Measurements from ENCODE around the gene PDX1.

The PDX1 gene

DNA sequence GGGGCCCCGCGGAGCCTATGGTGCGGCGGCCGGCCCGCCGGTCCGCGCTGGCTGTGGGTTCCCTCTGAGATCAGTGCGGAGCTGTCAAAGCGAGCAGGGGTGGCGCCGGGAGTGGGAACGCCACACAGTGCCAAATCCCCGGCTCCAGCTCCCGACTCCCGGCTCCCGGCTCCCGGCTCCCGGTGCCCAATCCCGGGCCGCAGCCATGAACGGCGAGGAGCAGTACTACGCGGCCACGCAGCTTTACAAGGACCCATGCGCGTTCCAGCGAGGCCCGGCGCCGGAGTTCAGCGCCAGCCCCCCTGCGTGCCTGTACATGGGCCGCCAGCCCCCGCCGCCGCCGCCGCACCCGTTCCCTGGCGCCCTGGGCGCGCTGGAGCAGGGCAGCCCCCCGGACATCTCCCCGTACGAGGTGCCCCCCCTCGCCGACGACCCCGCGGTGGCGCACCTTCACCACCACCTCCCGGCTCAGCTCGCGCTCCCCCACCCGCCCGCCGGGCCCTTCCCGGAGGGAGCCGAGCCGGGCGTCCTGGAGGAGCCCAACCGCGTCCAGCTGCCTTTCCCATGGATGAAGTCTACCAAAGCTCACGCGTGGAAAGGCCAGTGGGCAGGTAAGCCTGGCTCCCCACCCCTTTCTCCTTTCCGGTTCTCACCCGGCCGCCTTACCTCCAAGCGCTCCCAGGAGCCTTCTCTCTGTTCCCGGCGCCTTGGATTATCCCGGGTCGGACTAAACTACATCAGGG, at the start of gene PDX1:
Gene PDX1 (plus strand): TSS at position 67 of the 743 bp plus-strand sequence. CDS start 139 bp downstream, at position 206.
- no peak for DNase-seq

GRCh38 chr13:27878274-27878673, 41.5 kb upstream of the PDX1 start:
- no peak for DNase-seq

GRCh38 chr13:27889471-27889870, 30.3 kb upstream of the PDX1 start:
- DNase-seq = no peak

DNA sequence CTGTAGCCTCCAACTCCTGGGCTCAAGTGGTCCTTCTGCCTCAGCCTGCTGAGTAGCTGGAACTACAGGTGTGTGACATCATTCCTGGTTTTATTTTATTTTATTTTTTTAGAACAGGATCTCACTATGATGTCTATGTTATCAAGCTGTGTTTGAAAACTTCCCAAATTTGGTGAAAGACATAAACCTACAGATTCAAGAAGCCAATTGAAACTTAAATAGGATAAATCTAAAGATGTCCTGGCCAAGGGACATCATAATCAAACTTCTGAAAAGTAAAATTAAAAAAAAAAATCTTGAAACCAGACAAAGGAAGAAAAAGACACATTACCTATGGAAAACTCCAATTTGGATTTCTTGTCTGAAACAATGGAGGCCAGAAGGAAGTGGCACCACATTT, 23.1 kb upstream of the PDX1 start:
- no peak for DNase-seq

DNA sequence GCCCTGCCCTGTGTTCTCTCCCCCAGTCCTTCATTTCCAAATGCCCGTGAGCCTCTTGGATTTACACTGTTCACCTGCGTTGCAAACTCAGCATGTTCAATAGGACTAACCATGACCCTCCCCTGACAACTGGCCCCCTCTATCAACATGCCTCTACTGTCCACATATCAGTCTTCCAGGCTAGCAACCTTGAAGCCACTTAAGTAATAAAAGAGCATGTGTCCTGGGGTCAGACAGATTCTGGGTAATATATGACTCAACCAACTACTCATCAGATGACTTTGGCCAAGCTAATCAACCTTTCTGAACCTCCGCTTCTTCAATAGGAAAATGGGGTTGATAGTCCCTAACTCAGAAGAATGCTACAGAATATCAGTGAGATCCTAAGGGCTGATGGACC, 15.1 kb upstream of the PDX1 start:
- DNase-seq = no peak

- DNase-seq = no peak
Measured at GRCh38 chr13:27905650-27906049, 14.2 kb upstream of the PDX1 start.

DNA sequence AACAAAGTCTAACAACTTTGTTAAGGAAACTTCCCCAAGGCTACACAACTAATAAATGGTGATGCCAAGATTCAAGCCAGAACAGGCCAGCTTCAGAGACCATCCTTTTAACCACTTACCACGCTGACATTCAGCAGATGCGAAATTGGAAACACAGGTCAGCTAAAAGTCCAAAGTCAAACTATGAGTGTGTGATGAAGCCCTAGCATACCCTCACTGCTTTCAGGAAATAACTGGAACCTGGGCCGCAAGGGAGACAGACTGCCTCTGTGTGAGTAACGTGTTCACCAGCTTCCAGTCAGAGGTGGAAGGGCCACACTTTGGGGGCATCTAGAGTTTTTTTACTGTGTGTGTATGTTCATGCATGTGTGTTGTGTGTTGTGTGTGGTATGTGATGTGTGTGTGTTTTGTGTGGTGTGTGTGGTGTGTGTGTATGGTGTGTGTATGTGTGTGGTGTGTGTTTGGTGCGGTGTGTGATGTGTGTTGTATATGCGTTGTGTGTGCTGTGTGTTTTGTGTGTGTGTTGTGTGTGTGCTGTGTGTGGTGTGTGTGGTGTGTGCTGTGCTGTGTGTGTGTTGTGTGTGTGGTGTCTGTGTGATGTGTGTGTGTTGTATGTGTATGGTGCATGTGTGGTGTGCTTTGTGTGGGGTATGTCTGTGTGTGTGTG, 12.5 kb upstream of the PDX1 start:
- no peak for DNase-seq

GRCh38 chr13:27909378-27909777, 10.4 kb upstream of the PDX1 start:
- no peak for DNase-seq

GRCh38 chr13:27911521-27911920, 8.3 kb upstream of the PDX1 start:
- DNase-seq = no peak

DNA sequence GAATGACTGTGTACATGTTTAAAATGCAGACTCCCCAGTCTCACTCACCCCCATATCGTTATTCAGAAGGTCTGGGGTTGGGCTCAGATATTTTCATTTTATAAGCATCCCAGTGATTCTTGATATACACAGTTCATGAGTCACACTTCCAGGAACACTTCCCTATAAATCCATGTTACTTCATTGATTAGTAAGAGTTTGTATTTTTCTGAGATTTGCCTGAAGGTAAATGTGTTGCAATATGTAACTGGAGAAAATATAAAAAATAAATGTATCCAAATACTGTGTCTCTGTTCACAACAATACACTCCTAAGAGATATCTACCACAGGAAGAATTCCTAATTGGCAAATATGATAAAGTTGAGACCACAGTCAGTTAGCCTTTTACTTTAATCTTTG, 6.6 kb upstream of the PDX1 start:
- DNase-seq = no peak

DNA sequence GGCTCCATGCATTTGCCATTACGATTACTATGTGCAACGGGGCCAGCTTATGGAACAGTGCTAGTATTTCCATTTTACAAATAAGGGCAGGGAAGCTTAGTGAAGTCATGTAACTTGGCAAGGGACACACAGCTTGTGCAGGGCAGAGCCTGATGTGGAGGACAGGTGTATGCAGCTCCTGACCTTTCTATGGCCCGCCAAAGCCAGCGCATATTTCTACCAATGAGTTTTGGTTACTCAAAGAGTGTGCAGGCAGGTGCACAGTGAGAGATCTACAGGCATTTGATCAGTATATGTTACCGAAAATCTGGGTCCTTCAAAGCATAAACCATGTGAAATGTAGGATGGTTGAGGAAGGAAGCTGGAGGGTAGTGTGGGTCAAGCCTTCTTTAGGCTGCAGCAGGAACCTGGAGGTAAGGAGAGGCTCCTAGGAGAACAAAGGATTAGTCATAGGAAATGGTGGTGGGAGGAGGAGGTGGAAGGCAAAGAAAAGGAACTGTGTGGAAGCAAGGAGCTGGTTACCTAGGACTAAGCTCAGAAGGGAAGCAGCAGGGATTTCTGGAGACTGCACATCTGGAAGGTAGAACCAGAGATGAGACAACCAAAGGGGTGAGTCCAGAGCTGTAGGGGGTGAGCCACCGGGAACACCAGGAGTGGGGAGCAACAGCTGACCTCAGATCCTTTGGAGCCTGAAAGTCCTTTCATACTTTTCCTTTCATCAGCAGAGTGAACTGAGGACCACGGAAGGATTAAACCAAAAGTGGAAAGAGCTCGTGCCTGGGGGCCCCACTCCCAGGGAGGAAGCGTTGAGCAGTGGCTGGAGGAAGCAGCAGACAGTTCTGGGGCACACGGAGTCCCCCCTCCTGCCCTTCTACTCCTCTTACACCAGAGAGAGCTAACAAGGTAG, 4.2 kb upstream of the PDX1 start:
- DNase-seq = no peak

- no peak for DNase-seq
Measured at GRCh38 chr13:27917121-27917947, 2.5 kb upstream of the PDX1 start.

DNA sequence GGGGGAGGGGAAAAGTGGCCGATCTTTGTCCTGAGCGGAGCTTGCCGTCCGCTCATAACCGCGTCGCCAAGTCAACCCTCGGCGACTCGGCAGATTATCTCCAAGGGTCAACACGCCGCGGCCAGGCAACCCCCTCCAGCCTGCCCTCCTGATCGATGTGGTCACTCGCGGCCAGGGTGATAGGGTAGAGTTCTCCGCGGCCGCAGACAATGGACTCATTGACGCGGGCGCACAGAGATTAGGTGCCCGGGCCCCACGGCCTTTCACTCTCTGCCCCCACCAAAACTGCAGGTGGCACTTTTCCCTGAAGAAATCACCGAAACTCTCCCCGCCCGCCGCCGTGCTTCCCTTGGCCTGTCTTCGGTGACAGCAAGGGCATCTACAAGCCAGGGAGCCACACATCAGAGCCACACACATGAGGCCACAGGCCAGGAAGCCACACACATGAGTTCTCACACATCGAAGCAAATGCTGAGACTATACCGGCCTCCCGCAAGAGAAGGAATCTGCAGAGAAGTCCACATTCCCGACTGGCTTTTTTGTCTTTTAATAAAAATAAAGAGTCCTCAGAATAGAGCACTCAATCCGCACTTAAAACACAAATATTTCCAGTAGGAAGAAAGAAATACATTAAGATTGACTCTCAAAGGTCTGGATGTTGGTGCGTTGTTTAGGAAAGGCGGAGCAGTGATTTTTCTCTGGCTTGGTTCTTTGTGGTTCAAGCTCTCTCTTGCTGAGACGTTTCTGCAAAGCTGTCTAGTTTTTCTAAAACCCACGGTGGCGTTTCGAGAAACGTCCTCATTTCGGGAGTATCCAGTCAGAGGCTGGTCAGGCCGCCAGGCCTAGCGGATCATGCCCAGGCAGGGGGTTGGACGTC, 1.5 kb upstream of the PDX1 start:
- no peak for DNase-seq

- DNase-seq = no peak
Measured at GRCh38 chr13:27918918-27919658, 712 bp upstream of the PDX1 start.

GRCh38 chr13:27919659-27919933, 204 bp upstream of the PDX1 start:
- no peak for DNase-seq

DNA sequence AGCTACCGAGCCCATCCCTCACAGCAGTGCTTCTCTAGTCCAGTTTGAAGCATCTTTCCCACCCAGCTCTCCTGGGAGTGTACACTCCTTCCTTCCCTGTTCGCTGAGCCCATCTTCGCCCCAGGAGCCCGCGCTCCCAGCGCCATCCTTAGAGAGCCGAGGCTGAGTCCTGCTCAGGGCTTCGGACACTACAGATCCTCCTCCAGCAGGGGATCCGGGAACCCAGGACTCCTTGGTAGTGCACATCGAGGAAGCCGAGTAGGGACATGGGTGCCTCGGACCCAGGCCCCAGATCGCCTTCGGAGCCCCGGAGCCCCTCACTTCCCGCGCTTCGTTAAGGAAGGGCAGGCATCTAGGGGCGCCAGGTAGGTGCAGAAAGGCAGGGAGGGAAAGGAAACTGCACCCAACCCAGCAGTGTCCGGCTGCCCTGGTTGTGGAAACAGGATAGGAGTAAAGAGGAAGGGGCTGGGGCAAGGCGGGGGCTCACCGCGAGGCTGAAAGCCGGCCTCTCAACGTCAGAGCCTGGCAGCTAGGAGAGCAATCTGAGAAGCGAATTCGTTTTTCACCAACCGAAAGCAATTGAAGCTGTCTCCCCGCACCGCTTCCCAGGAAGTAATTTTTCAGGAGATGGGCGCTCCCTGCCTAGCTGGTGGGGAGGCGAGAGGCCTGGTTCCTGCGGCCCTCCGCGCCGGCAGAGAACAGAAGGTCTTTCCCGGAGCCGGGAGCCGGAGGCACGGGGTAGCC, 1.0 kb downstream of the PDX1 start:
- DNase-seq = no peak

GRCh38 chr13:27921421-27921960, 1.7 kb downstream of the PDX1 start:
- no peak for DNase-seq

DNA sequence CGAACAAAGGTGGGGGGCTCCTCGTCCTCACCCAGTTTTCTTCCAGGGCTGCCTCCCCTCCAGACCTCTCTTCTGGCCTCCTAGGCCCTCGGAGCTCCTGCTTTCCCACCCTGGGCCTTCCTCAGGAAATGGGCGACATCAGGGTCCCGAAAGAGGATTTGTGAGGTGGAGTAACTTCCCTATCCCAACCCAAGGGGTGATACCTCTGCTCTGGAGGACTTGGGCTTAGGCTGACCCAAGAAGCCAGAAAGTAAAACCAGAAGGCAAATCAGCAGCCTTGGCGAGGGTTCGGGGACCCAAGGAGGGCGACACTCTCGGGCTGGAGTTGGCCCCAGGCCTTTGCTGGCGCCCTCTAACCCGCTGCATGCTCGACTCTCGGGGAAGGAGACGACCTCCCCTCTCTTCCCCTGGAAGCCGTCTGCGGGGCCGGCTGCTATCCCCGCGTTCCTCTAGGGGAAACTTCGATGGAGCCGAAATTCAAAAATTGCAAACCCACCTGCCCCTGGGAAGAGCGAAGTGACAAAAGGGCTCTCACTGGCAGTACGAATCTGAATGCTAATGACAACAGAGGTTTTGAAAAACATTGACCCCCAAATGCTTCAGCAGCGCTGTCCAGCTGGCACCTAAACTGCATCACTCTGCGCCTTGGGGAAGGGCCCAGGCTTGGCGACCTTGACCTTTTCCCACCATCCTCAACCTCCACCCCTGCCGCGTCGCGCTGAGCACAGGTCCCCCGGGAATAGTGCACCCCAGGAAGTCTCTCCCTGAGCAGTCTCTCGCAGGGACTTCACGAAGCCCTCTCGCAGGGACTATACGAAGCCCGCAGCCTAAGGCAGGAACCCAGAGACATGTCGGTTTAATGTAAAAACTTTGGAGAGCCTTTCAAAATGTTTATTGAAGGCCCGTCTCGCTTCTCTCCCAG, 2.4 kb downstream of the PDX1 start:
- DNase-seq = no peak

All from DMS 273 treated with DMSO at 0.1 percent for 48 hours (cell line).